NCI-H526 (cell line): Measurements from ENCODE around the gene PLPPR3.
"Not testable (repeated sequence)": the region's sequence is repeated elsewhere in the genome, so short reads cannot be mapped to it uniquely, and the experiment has no call there.

ENCODE experiments used
- DNase-seq, 2 experiments: peaks; one replicate each; lab custom pipeline; 2025; lab: John Stamatoyannopoulos, UW

Gene PLPPR3

GRCh38 chr19:853614-854220, 32.0 kb upstream of the PLPPR3 start:
- DNase-seq: not testable (repeated sequence)

GRCh38 chr19:853014-853585, 31.3 kb upstream of the PLPPR3 start:
- no peak for DNase-seq

- no peak for DNase-seq
These were observed 30.6 kb upstream of the PLPPR3 start, which contains the start of gene ELANE for GRCh38 chr19:852136-853013. ELANE (plus strand) TSS chr19:852303; CDS start chr19:852329, 26 bp downstream.

GRCh38 chr19:850979-851335, 29.2 kb upstream of the PLPPR3 start:
- DNase-seq: no peak

GRCh38 chr19:850221-850978, 28.6 kb upstream of the PLPPR3 start:
- DNase-seq: peak in 1 of 2 experiments; percentile 69

- not testable (repeated sequence) for DNase-seq
These were observed 27.4 kb upstream of the PLPPR3 start for GRCh38 chr19:849195-849594.

GRCh38 chr19:848386-848921, 26.7 kb upstream of the PLPPR3 start:
- DNase-seq: no peak

GRCh38 chr19:845707-846521, 24.2 kb upstream of the PLPPR3 start:
- no peak for DNase-seq

GRCh38 chr19:844546-844971, 22.8 kb upstream of the PLPPR3 start:
- DNase-seq: no peak

- DNase-seq: no peak
These were observed 22.2 kb upstream of the PLPPR3 start for GRCh38 chr19:843836-844545.

- DNase-seq: no peak
These were observed 21.6 kb upstream of the PLPPR3 start for GRCh38 chr19:843180-843835.

GRCh38 chr19:842802-843179, 21.0 kb upstream of the PLPPR3 start:
- not testable (repeated sequence) for DNase-seq

GRCh38 chr19:840519-841206, 18.9 kb upstream of the PLPPR3 start, which contains the start of gene PRTN3:
PRTN3 (plus strand) TSS chr19:840999; CDS start chr19:841009, 10 bp downstream.
- no peak for DNase-seq

GRCh38 chr19:835210-835810, 13.6 kb upstream of the PLPPR3 start:
- DNase-seq: no peak

GRCh38 chr19:834216-834615, 12.5 kb upstream of the PLPPR3 start:
- no peak for DNase-seq

GRCh38 chr19:831407-832369, 9.9 kb upstream of the PLPPR3 start:
- no peak for DNase-seq

- DNase-seq: no peak
These were observed 7.5 kb upstream of the PLPPR3 start for GRCh38 chr19:829129-829758.
